GM12872 (cell line): ENCODE data around the gene SEC14L1.

Experiments
- CTCF ChIP-seq: IDR thresholded peaks from 3 replicates; pipeline ENCODE4 v1.5.1; 2011; ENCODE audit warnings: low read depth, mild to moderate bottlenecking, low read length, moderate library complexity; ENCODE audit not compliant: insufficient read depth

SEC14L1 gene

GRCh38 chr17:77178563-77178962 lies 37.8 kb downstream of the SEC14L1 start:
- no peak for TF ChIP-seq CTCF

GRCh38 chr17:77180503-77181357 lies 40.0 kb downstream of the SEC14L1 start:
- TF ChIP-seq CTCF, result no peak

GRCh38 chr17:77182205-77183172 lies 41.7 kb downstream of the SEC14L1 start:
- no peak for TF ChIP-seq CTCF

- no peak for TF ChIP-seq CTCF
Measured at GRCh38 chr17:77184474-77184873, 43.7 kb downstream of the SEC14L1 start.

GRCh38 chr17:77185137-77185536 lies 44.4 kb downstream of the SEC14L1 start:
- no peak for TF ChIP-seq CTCF

- no peak for TF ChIP-seq CTCF
Measured at GRCh38 chr17:77186141-77186604, 45.4 kb downstream of the SEC14L1 start.
